Body of pancreas (tissue), 4 donors: Measurements from ENCODE around the gene CHRNA1.

Experiments used
- CTCF ChIP-seq, 7 experiments: fragments of 450-650 bp in 4 of 7; fragments of 200-600 bp in 3 of 7; sonication (generic) in 3 of 7; IDR thresholded peaks; one replicate each; pipeline ENCODE4 v1.5.1; 2016 to 2019; ENCODE audit warnings: antibody characterized with exemption in 7 of 7
- POLR2A ChIP-seq, 3 donors: fragments of 450-650 bp; IDR thresholded peaks; one replicate each; pipeline ENCODE4 v1.6.1; 2016; ENCODE audit warnings: antibody characterized with exemption in 3 of 3, mild to moderate bottlenecking in 2 of 3

- no peak for TF ChIP-seq CTCF (IDR thresholded peaks at IDR 0.05)
- no peak for TF ChIP-seq POLR2A (IDR thresholded peaks at IDR 0.05)
Measured at GRCh38 chr2:174702541-174702940, 61.7 kb downstream of the CHRNA1 start.
